ENCODE data around the gene SCGB2A2.

DNA sequence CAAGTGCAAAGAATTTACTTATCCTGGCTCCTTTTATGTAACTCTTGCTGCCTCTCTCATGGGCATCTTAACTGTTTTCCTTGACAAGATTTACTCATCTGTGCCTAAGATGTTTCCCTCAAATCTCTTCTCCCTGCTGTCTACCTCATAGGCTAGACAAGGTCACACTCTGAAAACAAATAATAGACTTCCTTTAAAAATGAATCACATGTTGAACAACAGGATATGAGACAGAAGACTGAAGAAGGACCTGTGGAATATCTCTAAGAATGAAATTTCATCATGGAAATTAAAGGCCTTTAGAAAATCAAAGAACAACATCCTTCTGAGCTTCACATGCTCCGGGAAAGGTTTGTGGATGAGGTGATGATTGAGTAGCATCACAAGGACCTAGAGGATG, 6.0 kb upstream of the SCGB2A2 start:
- no peak for TF ChIP-seq POLR2A (IDR thresholded peaks at IDR 0.05)
- TF ChIP-seq, protein P1, sequence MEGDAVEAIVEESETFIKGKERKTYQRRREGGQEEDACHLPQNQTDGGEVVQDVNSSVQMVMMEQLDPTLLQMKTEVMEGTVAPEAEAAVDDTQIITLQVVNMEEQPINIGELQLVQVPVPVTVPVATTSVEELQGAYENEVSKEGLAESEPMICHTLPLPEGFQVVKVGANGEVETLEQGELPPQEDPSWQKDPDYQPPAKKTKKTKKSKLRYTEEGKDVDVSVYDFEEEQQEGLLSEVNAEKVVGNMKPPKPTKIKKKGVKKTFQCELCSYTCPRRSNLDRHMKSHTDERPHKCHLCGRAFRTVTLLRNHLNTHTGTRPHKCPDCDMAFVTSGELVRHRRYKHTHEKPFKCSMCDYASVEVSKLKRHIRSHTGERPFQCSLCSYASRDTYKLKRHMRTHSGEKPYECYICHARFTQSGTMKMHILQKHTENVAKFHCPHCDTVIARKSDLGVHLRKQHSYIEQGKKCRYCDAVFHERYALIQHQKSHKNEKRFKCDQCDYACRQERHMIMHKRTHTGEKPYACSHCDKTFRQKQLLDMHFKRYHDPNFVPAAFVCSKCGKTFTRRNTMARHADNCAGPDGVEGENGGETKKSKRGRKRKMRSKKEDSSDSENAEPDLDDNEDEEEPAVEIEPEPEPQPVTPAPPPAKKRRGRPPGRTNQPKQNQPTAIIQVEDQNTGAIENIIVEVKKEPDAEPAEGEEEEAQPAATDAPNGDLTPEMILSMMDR (IDR thresholded peaks at IDR 0.05) = no peak
